ENCODE data around the gene ARPP19.
"Not testable (repeated sequence)": the region's sequence is repeated elsewhere in the genome, so short reads cannot be mapped to it uniquely, and the experiment has no call there.

Gene ARPP19

DNA sequence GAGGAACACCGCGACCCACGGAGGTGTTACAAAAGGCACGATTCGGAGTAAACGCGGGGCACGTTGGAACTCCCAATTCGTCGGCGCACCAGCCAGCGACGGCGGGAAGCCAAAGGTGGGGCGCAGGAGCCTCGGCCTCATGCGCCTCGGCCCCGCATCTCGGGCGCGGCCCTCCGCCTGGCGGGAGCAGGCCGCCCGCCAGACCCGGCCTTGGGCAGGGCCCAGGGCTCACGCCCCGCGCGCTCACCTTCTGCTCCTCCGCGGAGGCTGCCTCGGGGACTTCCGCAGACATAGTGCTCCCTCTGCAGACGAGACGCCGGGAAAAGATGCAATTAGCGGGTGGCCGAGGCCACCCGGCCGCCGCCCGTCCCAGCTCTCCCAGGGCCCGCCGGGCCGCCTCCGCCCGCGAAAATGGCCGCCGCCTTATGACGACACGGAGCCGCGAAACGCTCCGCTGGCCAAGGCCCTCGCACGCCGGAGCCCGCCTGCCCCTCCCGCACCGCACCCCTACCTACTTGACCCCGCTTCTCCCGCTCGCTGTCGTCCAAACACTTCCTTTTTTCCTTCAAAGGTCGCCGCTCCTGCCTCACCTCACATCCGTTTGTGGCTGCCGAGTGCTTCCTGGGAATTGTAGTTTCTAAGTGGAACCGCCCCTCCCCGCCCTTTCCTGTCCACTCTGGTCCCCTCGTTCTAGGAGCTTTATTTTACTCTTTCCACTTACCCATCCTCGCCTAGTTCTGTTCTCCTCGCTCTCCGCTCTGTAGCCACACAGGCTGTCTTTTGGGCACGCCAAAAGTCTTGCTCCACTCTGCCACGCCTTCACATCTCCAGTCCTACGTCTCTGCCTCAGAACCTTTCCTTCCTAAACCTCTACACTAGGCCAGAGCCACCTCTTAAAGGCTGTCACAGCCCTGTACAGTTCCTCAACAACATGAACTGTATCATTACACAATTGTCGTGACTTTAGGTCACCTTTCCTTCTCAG, at the start of gene ARPP19:
Gene ARPP19, minus strand, starts transcription at position 430 of the 985 bp plus-strand sequence. Its CDS starts 138 bp downstream, at position 292.
- DNase-seq: no peak

GRCh38 chr15:52617026-52617425, 48.2 kb upstream of the ARPP19 start:
- DNase-seq: no peak

DNA sequence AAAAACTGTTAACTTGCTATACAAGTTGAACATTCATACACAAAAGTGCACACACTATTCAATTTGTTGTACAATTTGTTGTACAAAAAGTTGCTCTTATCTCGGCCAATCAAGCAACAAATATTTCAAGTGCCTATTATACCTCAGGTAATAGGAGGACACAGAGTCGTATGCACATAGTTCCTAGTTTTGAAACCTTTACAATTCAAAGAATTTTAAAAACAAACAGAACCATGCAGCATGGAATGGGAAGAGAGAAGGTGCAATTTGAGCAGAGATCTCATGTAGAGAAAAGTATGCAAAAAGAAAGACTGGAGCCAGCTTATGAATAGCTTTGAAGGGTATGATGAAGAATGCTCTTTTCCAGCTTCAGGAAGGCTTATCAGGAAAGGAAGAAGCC, 46.5 kb upstream of the ARPP19 start:
- no peak for DNase-seq

- DNase-seq: no peak
Observed at GRCh38 chr15:52609593-52609992, 40.8 kb upstream of the ARPP19 start.

DNA sequence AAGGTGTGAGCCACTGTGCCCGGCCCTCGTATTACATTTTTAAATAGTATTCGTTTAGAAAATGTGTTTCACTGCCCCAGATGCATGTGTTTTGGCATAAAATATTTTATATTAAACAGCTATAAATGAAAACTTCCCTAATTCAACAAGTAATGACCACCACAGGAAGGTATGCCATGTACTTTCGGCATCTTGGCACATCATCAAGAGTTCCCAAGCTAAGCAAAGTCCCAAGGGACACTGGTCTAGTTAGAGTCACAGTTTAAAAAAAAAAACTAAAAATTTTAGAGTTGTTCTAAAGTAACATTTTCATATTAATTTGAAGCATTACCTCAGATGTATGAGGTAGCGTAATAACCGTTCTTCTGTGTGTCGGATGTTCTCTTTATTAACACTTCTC, 15.6 kb upstream of the ARPP19 start:
- no peak for DNase-seq

DNA sequence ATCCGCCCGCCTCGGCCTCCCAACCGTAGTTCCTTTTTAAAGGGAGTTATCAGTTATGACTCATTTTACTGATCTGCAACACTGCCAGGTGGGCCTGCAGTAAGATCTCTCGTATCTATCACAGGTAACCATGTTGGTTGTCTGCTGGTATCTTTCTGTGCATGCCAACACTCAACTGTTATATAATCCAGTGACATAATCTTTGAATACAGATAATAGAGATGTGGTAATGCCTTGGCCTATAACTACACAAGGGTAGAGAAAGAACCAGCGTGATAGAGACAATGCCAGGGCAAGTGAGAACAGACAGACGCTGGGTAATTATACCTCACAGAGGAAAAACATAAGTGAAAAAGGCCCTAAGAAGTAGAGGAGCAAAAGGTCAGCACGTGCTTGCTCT, 11.0 kb upstream of the ARPP19 start:
- DNase-seq: no peak

DNA sequence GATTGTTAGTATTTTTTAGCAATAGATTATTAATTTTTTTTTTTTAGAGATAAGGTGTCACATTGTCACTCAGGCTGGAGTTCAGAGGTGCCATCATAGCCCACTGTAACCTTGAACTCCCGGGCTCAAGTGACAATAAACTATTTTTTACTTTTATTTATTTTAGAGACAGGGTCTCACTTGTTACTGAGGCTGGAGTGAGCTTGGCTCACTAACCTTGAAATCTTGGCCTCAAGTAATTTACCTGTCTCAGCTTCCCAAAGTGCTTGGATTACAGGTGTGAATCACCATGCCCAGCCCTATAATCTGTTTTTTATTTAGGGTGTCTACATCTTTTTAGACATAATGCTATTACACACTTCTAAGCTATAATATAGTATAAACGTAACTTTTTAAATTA, 7.9 kb upstream of the ARPP19 start:
- DNase-seq: no peak

- DNase-seq: not testable (repeated sequence)
Observed at GRCh38 chr15:52575573-52575972, 6.7 kb upstream of the ARPP19 start.

DNA sequence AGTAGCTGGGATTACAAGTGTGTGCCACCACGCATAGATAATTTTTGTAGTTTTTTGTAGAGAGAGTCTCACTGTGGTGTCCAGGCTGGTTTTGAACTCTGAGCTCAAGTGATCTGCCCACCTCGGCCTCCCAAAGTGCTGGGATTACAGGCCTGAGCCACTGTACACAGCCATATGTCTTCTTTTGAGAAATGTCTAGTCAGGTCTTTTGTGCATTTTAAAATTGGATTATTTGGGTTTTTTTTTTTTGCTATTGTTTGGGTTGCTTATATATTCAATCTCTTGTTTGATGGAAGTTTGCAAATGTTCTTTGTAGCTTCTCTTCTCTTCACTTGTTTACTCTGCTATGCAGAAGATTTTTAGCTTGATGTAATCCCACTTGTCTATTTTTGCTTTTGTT, 6.2 kb upstream of the ARPP19 start:
- DNase-seq: no peak

GRCh38 chr15:52574623-52575022, 5.8 kb upstream of the ARPP19 start:
- not testable (repeated sequence) for DNase-seq

- no peak for DNase-seq
Observed at GRCh38 chr15:52567871-52568600, 794 bp downstream of the ARPP19 start.

DNA sequence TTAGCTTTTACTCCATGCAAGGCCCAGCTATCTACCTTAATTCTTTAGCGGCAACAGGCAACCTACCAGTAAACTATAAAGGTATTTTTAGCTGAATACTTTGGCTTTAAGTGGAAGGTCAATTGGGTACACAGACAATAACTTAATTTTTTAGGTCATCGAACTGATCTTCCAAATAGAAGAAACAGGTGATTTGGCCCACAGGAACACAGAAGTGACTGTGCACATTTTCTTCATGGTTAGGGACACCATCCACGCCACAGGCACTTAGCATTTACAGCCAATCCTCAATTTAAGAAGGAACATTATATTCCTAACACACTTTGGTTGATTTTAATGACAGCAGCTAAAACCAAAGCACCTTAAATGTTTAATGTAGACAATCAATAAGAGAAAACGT, 1.9 kb downstream of the ARPP19 start:
- DNase-seq: no peak

DNA sequence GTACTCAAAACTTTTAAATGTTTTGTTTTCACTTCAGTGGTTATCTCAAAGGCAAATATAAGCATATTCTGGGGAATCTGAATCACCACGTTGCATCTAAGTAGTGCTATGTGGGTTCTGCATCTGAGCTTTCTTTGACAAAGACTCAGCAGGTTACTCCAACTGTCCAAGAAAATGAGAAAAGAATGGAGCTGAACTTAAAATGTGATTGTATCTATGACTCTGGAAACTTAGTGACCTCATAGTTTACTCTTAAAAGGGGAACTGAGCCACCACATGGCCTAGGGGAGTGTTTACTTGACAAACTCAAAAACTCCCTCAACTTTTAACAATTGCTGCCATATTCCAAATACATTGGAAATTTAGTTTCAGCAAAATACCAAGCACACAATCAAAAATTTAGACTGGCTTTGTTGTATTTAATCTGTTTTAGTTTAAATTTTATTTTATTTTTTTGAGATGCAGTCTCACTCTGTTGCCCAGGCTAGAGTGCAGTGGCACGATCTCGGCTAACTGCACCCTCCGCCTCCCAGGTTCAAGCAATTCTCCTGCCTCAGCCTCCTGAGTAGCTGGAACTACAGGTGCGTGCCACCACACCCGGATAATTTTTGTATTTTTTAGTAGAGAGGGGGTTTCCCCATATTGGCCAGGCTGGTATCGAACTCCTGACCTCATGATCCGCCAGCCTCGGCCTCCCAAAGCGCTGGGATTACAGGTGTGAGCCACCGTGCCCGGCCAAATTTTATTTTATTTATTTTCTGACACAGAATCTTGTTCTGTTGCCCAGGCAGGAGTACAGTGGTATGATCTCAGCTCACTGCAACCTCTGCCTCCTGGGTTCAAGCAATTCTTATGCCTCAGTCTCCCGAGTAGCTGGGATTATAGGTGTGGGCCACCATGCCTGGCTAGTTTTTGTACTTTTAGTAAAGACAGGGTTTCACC, 3.1 kb downstream of the ARPP19 start:
- DNase-seq: not testable (repeated sequence)

GRCh38 chr15:52563501-52564060, 5.2 kb downstream of the ARPP19 start:
- no peak for DNase-seq

- no peak for DNase-seq
Observed at GRCh38 chr15:52559575-52559974, 9.3 kb downstream of the ARPP19 start.

GRCh38 chr15:52559022-52559421, 9.8 kb downstream of the ARPP19 start:
- no peak for DNase-seq

DNA sequence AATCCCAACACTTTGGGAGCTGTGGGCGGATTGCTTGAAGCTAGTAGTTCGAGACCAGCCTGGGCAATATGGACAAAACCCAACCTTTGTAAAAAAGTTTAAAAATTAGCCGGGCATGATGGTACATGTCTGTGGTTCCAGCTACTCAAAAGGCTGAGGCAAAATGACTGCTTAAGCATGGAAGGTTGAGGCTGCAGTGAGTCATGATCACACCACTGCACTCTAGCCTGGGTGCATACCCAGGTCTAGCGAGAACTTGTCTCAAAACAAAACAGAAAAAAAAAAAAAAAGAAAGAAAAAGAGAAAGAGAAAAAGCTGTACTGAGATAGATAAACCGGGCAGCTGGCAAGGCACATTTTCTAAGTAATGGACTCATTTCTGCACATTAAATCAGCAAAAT, 10.6 kb downstream of the ARPP19 start:
- no peak for DNase-seq

GRCh38 chr15:52557274-52557641, 11.6 kb downstream of the ARPP19 start:
- no peak for DNase-seq

DNA sequence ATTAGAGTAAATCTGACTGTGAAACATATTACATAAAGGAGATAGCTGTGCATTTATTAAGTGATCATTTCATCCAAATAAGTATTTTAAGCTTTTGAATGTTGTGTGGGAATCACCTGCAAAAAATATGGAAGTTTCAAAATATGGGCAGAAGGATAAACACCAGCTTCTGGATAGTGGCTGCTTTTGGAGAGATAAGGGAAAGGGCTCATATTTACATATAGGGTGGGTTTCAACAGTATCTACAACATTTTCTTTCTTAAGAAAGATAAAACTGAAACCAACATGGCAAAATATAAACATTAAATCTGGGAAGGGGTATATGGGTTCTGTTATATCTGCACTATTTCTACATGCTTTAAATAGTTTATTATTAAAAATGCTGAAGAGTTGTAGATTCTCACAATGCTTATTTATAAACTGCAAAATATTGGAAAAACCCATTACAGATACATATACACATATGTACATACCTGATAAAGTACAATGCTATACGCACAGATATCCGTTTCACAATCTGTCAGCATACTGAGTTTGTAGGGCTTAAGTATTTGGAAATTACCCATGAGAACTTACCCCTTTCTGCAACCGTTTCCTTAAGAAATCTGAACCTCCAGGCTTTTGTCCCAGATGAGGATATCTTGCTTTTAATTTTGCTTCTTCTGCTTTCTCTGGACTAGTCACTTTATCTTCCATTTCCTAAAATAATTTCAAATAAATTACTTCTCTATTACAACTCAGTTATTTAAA, 12.1 kb downstream of the ARPP19 start:
- no peak for DNase-seq

DNA sequence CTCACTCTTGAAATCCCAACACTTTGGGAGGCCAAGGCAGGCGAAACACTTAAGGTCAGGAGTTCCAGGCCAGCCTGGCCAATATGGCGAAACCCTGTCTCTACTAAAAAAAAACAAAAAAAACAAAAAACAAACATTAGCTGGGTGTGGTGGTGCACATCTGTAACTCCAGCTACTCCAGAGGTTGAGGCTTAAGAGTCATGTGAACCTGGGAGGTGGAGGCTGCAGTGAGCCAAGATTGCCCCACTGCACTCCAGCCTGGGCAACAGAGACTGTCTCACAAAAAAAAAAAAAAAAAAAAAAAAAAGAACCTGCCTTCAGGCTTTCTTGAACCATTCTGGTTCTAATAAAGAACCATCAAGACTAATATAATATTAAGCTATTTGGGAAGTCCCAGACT, 16.5 kb downstream of the ARPP19 start:
- DNase-seq: no peak

DNA sequence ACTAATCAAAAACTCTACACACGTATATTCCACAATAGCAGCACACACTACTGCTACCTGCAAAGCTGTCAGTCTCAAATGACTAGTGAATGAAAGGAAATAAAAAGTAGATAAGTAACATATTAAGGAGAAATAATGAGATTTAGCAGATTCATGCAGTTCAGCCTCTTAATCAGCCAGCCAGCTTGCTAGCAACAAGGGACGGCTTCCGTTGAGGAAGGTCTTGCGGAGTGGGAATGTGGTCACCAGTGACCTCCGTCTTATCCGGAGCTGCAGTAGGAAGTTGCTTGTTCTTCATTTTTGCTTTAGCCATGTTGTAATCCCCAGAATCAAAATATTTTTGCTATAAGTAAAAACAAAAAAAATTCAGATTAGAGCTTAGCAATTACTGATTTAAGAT, 17.1 kb downstream of the ARPP19 start:
- DNase-seq: no peak

DNA sequence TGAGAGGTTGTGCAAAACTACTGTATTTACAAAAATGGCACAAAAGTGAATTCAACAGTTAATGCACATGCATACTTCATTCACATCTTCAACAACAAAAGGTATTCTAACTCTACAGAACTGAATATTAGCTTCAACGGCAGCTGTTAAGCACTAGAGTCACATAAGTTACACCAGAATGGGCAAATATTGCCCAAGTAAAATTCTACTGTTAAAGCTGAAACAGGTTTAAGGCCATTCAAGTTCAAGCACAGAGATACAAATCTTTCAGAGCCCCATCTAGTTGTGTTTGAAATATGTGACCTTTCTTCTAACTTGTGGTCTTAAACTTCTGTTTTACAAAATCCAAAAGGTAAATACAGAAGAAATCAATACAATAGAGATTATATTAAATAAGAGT, 17.6 kb downstream of the ARPP19 start:
- not testable (repeated sequence) for DNase-seq

Measured in DMS79 (cell line).